Measurements from ENCODE around the gene KSR2. TPM values are rescaled to one million over a fixed set of nuclear protein-coding genes. Genes with fewer than 3 reads are reported as not detected.

KSR2 gene
- total RNA-seq, 1 experiment from 2014 or later, result not detected

DNA sequence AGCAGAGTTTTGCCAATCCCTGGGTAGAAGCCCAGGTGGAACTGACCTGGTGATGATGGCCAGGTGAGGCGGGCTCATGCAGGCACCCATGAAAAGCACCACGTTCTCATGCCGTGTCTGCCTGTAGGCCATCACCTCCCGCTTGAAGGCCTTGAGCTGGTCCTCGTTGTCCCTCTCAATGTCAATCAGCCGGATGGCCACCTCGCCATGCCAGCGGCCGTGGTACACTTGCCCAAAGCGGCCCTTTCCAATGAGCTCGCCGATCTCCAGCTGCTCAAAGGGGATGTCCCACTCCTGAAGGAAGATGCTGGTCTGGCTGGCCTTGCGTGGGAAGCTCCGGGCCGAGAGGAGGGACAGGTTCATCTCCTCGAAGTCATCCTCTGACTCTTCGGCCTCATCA is 444.0 kb downstream of the KSR2 start:
- no peak for DNase-seq (ENCODE audit: low spot score)
- no peaks in the 10 kb centered on the region for H3K4me1 ChIP-seq (ENCODE audit: insufficient read depth, low read length, poor library complexity, severe bottlenecking)
- no peak for TF ChIP-seq EZH2 (IDR thresholded peaks at IDR 0.05; ENCODE audit: borderline replicate concordance, low read depth, low read length, poor library complexity, severe bottlenecking)
- TF ChIP-seq, protein P1, sequence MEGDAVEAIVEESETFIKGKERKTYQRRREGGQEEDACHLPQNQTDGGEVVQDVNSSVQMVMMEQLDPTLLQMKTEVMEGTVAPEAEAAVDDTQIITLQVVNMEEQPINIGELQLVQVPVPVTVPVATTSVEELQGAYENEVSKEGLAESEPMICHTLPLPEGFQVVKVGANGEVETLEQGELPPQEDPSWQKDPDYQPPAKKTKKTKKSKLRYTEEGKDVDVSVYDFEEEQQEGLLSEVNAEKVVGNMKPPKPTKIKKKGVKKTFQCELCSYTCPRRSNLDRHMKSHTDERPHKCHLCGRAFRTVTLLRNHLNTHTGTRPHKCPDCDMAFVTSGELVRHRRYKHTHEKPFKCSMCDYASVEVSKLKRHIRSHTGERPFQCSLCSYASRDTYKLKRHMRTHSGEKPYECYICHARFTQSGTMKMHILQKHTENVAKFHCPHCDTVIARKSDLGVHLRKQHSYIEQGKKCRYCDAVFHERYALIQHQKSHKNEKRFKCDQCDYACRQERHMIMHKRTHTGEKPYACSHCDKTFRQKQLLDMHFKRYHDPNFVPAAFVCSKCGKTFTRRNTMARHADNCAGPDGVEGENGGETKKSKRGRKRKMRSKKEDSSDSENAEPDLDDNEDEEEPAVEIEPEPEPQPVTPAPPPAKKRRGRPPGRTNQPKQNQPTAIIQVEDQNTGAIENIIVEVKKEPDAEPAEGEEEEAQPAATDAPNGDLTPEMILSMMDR (conservative IDR thresholded peaks at IDR 0.05; ENCODE audit: low read depth, low read length), result no peak
- ChIA-PET POLR2A (ENCODE audit: low non-redundant PET) (no interaction called here), CTCF (no interaction called here)
- H3K9me3 ChIP-seq (ENCODE audit: low read depth, low read length, poor library complexity, severe bottlenecking), result no peaks in the 10 kb centered on the region
- peaks cover 16% of the 10 kb centered on the region for H3K27me3 ChIP-seq (replicated peaks; ENCODE audit: insufficient read depth, low read depth, low read length, poor library complexity)
- H3K4me3 ChIP-seq (ENCODE audit: low read depth, low read length, poor library complexity, severe bottlenecking), result no peak overlapping the region
- no TSS peak for BruUV-seq (replicated peaks)
- no peak overlapping the region for H3K27ac ChIP-seq (ENCODE audit: low read depth, low read length, poor library complexity, severe bottlenecking)
- H3K36me3 ChIP-seq (ENCODE audit: insufficient read depth, low read length, poor library complexity, severe bottlenecking), result no peaks in the 10 kb centered on the region
- intact Hi-C loops (cut with micrococcal nuclease; ENCODE audit: unreplicated experiment), result no loop called here

DNA sequence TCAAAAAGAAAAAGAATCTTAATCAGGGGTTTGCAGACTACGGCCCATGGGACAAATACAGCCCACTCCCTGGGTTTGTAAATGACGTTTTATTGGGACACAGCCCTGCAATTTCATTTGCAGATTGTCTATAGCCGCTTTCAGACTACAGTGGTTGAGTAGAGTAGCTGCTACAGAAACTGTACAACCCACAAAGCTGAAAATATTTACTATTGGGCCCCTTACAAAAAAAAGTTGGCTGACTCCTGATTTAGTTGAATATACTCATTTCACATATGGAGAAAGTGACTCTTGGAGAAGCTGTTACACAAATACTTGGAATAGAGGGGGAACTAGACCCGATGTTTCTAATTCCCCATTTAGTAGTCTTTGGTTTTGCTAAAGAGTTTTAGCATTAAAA is 444.8 kb downstream of the KSR2 start:
- CTCF ChIA-PET, result no interaction called here
- BruUV-seq (replicated peaks), result no TSS peak
- peaks cover 21% of the 10 kb centered on the region for H3K27me3 ChIP-seq (replicated peaks; ENCODE audit: insufficient read depth, low read depth, low read length, poor library complexity)
- H3K27ac ChIP-seq (ENCODE audit: low read depth, low read length, poor library complexity, severe bottlenecking), result no peak overlapping the region
- H3K4me3 ChIP-seq (ENCODE audit: low read depth, low read length, poor library complexity, severe bottlenecking), result no peak overlapping the region
- no peaks in the 10 kb centered on the region for H3K36me3 ChIP-seq (ENCODE audit: insufficient read depth, low read length, poor library complexity, severe bottlenecking)
- POLR2A ChIA-PET (ENCODE audit: low non-redundant PET), result no interaction called here
- H3K9me3 ChIP-seq (ENCODE audit: low read depth, low read length, poor library complexity, severe bottlenecking), result no peaks in the 10 kb centered on the region
- no peak for DNase-seq (ENCODE audit: low spot score)
- H3K4me1 ChIP-seq (ENCODE audit: insufficient read depth, low read length, poor library complexity, severe bottlenecking), result no peaks in the 10 kb centered on the region
- no peak for TF ChIP-seq EZH2 (IDR thresholded peaks at IDR 0.05; ENCODE audit: borderline replicate concordance, low read depth, low read length, poor library complexity, severe bottlenecking)
- TF ChIP-seq, protein P1 (conservative IDR thresholded peaks at IDR 0.05; ENCODE audit: low read depth, low read length), result no peak
- intact Hi-C loops (cut with micrococcal nuclease; ENCODE audit: unreplicated experiment), result no loop called here

DNA sequence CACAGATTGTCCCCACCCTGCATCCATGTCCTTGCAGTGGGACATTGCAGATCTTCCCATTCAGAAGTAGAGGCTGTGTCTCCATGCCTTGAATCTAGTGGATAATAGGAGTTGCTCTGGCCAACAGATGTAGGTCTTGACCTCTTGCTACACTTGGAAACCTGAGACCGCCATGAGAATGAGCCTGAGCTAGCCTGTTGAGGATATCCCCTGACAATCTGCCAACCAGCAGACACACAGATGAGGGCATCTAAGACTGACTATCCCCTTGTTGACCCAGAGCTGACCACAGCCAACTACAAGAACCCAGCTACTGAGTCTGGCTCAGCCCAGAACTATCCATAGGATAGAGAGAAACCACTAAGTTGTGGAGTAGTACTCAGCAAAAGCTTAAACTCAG is 446.2 kb downstream of the KSR2 start:
- TF ChIP-seq EZH2 (IDR thresholded peaks at IDR 0.05; ENCODE audit: borderline replicate concordance, low read depth, low read length, poor library complexity, severe bottlenecking), result no peak
- TF ChIP-seq, protein P1 (conservative IDR thresholded peaks at IDR 0.05; ENCODE audit: low read depth, low read length), result no peak
- ChIA-PET CTCF (no interaction called here), POLR2A (ENCODE audit: low non-redundant PET) (no interaction called here)
- H3K36me3 ChIP-seq (ENCODE audit: insufficient read depth, low read length, poor library complexity, severe bottlenecking), result no peaks in the 10 kb centered on the region
- H3K27me3 ChIP-seq (replicated peaks; ENCODE audit: insufficient read depth, low read depth, low read length, poor library complexity), result peaks cover 22% of the 10 kb centered on the region
- intact Hi-C loops (cut with micrococcal nuclease; ENCODE audit: unreplicated experiment), result no loop called here
- no peak overlapping the region for H3K4me3 ChIP-seq (ENCODE audit: low read depth, low read length, poor library complexity, severe bottlenecking)
- no peaks in the 10 kb centered on the region for H3K4me1 ChIP-seq (ENCODE audit: insufficient read depth, low read length, poor library complexity, severe bottlenecking)
- DNase-seq (ENCODE audit: low spot score), result no peak
- H3K9me3 ChIP-seq (ENCODE audit: low read depth, low read length, poor library complexity, severe bottlenecking), result no peaks in the 10 kb centered on the region
- BruUV-seq (replicated peaks), result no TSS peak
- no peak overlapping the region for H3K27ac ChIP-seq (ENCODE audit: low read depth, low read length, poor library complexity, severe bottlenecking)

All from A673 (cell line).